GM12873 (cell line): ENCODE results near the gene PTPN6.

ENCODE experiments used
- TF ChIP-seq, protein P1 (sequence below): IDR thresholded peaks from 2 replicates; pipeline ENCODE4 v1.5.1; 2012; ENCODE audit warnings: low read depth, mild to moderate bottlenecking, moderate library complexity, low read length, control low read depth; ENCODE audit not compliant: insufficient read depth; ENCODE audit errors: missing control alignments

Gene PTPN6

DNA sequence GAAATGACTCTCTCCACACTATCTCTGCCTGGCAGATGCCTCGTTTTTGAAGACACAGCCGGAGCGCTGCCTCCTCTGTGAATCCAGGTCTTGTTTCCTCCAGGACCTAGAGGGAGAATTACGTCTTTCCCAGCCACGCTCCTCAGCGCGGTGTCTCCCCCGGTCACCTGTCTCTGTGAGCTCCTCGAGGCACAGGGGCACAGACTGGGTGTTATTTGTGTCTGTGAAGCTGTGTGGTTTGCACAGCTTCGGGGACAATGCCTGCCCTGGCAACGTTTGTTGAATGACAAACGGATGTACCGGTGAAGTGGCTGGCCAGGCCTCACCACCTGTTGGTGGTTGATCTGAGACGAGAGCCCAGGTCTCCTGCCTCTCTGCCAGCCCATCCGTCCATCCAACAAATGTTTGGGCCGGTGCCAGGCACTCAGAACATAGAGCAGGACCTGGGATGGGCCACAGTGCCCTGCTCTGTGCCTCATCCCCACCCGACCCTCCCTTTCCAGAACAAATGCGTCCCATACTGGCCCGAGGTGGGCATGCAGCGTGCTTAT is 6.1 kb downstream of the PTPN6 start:
- TF ChIP-seq, protein P1, sequence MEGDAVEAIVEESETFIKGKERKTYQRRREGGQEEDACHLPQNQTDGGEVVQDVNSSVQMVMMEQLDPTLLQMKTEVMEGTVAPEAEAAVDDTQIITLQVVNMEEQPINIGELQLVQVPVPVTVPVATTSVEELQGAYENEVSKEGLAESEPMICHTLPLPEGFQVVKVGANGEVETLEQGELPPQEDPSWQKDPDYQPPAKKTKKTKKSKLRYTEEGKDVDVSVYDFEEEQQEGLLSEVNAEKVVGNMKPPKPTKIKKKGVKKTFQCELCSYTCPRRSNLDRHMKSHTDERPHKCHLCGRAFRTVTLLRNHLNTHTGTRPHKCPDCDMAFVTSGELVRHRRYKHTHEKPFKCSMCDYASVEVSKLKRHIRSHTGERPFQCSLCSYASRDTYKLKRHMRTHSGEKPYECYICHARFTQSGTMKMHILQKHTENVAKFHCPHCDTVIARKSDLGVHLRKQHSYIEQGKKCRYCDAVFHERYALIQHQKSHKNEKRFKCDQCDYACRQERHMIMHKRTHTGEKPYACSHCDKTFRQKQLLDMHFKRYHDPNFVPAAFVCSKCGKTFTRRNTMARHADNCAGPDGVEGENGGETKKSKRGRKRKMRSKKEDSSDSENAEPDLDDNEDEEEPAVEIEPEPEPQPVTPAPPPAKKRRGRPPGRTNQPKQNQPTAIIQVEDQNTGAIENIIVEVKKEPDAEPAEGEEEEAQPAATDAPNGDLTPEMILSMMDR: no peak

DNA sequence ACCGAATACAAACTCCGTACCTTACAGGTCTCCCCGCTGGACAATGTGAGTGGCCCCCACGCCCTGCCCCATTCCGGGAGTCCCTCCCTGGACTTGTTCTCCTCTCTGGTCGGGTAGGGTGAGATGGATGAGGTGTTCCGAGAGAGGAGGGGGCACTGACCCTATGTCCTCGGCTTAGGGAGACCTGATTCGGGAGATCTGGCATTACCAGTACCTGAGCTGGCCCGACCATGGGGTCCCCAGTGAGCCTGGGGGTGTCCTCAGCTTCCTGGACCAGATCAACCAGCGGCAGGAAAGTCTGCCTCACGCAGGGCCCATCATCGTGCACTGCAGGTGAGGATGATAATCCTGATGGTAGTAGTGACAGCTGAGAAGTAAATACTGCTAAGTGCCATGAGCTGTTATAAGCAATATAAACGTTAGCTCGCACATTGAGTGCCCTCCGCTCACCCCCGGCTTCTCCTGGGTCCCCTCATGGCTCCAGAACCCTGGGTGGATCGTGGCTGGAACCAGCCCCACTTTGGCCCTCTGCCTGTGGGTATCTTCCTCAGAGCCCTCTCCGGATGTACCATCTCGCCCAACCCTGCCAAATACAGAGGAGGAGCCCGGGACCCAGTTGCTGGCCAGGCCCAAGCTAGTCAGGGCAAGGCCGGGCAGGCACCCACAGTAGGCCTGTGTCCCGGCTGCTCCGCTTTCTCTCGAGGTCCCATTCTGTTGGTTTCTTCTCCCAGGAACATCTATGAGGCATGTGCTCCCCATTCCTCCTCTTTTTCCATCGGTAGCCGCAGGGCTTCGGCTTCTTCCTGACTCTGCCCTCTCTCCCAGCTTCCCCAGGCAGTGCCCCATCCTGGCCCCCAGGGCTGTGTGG is 6.8 kb downstream of the PTPN6 start:
- TF ChIP-seq, protein P1: no peak

DNA sequence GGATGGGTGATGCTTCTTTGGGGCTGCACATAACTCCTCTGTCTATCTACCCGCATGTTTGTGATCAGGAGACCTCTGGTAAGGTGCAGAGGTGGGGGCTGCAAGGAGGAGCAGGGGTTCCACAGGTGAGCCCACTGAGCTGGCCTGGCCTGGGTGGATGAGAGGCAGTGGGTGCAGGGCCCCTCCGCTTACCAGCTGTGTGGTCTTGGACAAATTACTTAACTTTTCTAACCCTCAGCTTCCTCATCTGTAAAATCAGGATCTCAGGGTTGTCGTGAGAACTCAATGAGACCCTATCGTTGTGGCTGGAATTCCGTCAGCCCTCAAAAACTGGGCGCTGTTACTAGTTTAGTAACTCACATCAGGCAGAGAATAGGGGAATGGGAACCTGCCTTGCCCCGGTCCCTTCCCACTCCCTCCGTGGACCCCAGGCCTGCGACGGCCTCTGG is 7.5 kb downstream of the PTPN6 start:
- TF ChIP-seq, protein P1: no peak

DNA sequence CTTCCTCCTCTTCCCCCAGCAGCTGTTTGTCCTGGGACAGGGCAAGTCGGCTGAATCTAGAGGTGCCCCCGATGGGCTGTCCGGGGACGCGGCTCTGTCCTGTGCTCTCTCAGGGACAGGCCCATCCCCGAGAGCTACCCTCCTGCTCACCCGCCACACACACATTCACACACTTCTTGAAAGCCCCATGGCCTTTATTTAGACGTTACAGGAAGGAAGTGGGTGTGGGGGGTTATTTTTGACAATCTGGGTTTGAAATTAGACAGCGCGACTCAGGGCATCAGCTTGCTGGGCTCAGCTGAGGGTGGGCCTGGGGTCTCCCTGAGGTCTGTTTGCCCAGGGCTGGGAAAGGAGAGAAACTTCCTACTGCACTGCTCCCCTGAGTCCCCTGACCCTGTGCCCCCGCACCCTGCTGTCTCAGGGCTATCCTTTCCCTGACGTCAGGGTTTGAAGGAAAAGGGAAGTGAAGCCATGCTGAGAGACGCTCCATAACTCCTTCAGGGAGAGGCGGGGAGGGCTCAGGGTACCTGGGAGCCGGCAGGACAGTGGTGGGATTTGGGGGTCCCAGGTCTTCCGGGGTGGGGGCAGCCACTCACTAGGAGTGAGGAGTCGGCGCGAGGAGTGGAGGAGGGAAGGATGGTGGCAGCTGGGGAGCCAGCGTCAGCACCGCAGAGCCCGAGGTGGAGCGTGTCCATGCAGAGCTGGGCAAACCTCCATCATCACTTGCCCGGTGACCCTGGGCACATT is 8.1 kb downstream of the PTPN6 start:
- TF ChIP-seq, protein P1: no peak

DNA sequence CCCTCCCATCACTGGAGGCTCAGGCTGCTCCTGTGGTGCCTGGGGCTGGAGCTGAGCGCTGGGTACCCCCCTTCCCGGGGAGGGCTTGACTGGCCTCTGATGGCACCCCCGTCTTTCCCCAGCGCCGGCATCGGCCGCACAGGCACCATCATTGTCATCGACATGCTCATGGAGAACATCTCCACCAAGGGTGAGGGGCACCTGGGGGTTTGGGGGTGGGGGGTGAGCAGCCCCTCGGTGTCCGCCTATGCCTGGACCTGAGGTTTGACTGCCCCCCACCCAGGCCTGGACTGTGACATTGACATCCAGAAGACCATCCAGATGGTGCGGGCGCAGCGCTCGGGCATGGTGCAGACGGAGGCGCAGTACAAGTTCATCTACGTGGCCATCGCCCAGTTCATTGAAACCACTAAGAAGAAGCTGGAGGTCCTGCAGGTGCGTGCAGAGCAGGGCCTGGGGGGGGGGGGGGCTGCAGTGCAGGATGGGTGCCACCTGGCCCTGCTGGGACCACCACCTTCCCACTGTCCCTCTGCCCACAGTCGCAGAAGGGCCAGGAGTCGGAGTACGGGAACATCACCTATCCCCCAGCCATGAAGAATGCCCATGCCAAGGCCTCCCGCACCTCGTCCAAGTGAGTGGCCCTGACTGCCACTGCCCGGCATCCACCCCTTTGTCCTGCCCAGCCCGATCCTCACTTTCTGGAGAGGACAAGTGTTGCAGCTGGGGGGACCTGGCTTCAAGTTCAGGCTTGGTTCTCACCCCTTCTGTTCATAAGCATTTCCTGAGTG is 8.8 kb downstream of the PTPN6 start:
- TF ChIP-seq, protein P1: no peak

DNA sequence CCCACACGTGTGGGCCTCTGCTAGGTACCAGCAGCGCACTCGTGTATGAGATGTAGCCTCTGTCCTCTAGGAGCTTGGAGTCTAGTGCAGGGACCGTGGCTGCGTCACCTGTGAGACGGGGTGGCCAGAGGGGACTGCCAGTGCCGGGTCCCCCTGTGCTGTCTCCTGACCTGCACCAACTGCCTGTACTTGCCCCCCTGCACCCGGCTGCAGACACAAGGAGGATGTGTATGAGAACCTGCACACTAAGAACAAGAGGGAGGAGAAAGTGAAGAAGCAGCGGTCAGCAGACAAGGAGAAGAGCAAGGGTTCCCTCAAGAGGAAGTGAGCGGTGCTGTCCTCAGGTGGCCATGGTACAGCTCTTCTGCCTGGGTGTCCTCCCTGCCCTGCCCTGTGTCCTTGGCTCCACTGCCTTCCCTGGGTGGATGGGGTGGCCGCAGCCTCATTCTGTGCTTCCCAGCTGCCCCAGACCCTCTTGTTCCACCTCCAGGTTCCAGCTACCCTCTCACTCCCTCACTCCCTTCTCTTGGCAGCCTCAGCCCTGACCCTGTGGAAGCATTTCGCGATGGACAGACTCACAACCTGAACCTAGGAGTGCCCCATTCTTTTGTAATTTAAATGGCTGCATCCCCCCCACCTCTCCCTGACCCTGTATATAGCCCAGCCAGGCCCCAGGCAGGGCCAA is 9.6 kb downstream of the PTPN6 start:
- TF ChIP-seq, protein P1: peak; percentile 64
